Gastrocnemius medialis (tissue), 4 donors: ENCODE data around the gene CASS4. TPM values are rescaled to one million over a fixed set of nuclear protein-coding genes. Genes with fewer than 3 reads are reported as not detected.

Source experiments
- ATAC-seq, 2 donors: fragments of 150-250 bp; one replicate each; pipeline ENCODE4 v1.9.1; 2016
- DNase-seq, 2 donors: peaks; one replicate each; pipeline ENCODE4 v3.0.0-alpha.2; 2019
- H3K27ac ChIP-seq, 4 donors: fragments of 200-600 bp; sonication (generic); 1 replicate in 1 of 4; 2 replicates in 3 of 4; pipeline ENCODE4 v1.5.1; 2016 to 2018; ENCODE audit warnings: mild to moderate bottlenecking in 2 of 4, moderate library complexity in 1 of 4
- H3K27me3 ChIP-seq, 3 donors: fragments of 200-600 bp; sonication (generic) in 2 of 3; 1 replicate in 1 of 3; 2 replicates in 2 of 3; pipeline versions ENCODE4 v1.5.1 to v1.6.0; 2016 to 2019; ENCODE audit warnings: mild to moderate bottlenecking in 1 of 3, moderate library complexity in 1 of 3
- H3K36me3 ChIP-seq, 2 donors: fragments of 200-600 bp; sonication (generic) in 1 of 2; one replicate each; pipeline ENCODE4 v1.5.1; 2017 to 2018
- H3K4me1 ChIP-seq, 2 donors: fragments of 200-600 bp; sonication (generic) in 1 of 2; one replicate each; pipeline ENCODE4 v1.5.1; 2016 to 2017; ENCODE audit warnings: mild to moderate bottlenecking in 2 of 2
- H3K4me3 ChIP-seq, 4 donors: fragments of 200-600 bp; sonication (generic) in 3 of 4; 1 replicate in 1 of 4; 2 replicates in 3 of 4; pipeline ENCODE4 v1.5.1; 2016 to 2019; ENCODE audit warnings: mild to moderate bottlenecking in 2 of 4
- H3K9me3 ChIP-seq, 3 donors: fragments of 200-600 bp; sonication (generic) in 2 of 3; 1 replicate in 1 of 3; 2 replicates in 2 of 3; pipeline ENCODE4 v1.5.1; 2016 to 2019
- CTCF ChIP-seq, 5 experiments: fragments of 450-650 bp in 3 of 5; fragments of 200-600 bp in 2 of 5; sonication (generic) in 2 of 5; IDR thresholded peaks in 4 of 5; conservative IDR thresholded peaks in 1 of 5; 1 replicate in 4 of 5; 2 replicates in 1 of 5; pipeline ENCODE4 v1.5.1; 2016 to 2019; ENCODE audit warnings: antibody characterized with exemption in 5 of 5, mild to moderate bottlenecking in 3 of 5, moderate library complexity in 3 of 5
- POLR2A ChIP-seq, 2 donors: fragments of 450-650 bp; IDR thresholded peaks; one replicate each; pipeline ENCODE4 v1.6.1; 2017; ENCODE audit warnings: antibody characterized with exemption in 2 of 2, mild to moderate bottlenecking in 2 of 2, moderate library complexity in 2 of 2
- in situ Hi-C, 4 donors: fragments of 200-750 bp; cut with MboI; loops; one replicate each; pipeline versions ENCODE4 v1.15.0 to v1.8.0; 2017; ENCODE audit warnings: low sequenced_read_pairs in 4 of 4
- intact Hi-C: fragments of 100-400 bp; cut with DNase I; formaldehyde crosslinking; loops from one replicate; pipeline ENCODE4 v1.15.1; 2023; ENCODE audit warnings: low total_unique reads
- total RNA-seq, 4 donors: library from RNA; depleted of rRNA; stranded (reverse); fragments of >200 nt; gene quantifications; one replicate each; pipeline versions ENCODE4 v1.1.0 to v1.2.3, GENCODE V29; 2016

Gene CASS4
- total RNA-seq, 4 donors from 2014 or later, result 0.36 to 0.86 (median 0.72) TPM; not detected in 1

- H3K27me3 ChIP-seq, result no peaks in the 10 kb centered on the region
- in situ Hi-C loops, result no loop called here
- H3K9me3 ChIP-seq, result no peaks in the 10 kb centered on the region
- peaks cover 0 to 24% of the 10 kb centered on the region in 2 donors for H3K36me3 ChIP-seq
- TF ChIP-seq POLR2A (IDR thresholded peaks at IDR 0.05), result no peak
- no peak for TF ChIP-seq CTCF (IDR thresholded peaks at IDR 0.05 in 4 of 5, conservative IDR thresholded peaks at IDR 0.05 in 1 of 5)
- intact Hi-C loops, result no loop called here
- no peak for DNase-seq
- no peaks in the 10 kb centered on the region for H3K4me1 ChIP-seq
- no peak for ATAC-seq
- no peak overlapping the region for H3K27ac ChIP-seq
- no peak overlapping the region for H3K4me3 ChIP-seq
These were observed 42.9 kb upstream of the CASS4 start for GRCh38 chr20:56369179-56369578.

GRCh38 chr20:56371977-56372376 lies 40.1 kb upstream of the CASS4 start:
- H3K27me3 ChIP-seq, result no peaks in the 10 kb centered on the region
- TF ChIP-seq CTCF (IDR thresholded peaks at IDR 0.05 in 4 of 5, conservative IDR thresholded peaks at IDR 0.05 in 1 of 5) (no peak), POLR2A (IDR thresholded peaks at IDR 0.05) (no peak)
- DNase-seq (no peak), ATAC-seq (no peak)
- no peaks in the 10 kb centered on the region for H3K9me3 ChIP-seq
- H3K27ac ChIP-seq, result no peak overlapping the region
- peaks cover 0 to 4% of the 10 kb centered on the region in 2 donors for H3K36me3 ChIP-seq
- H3K4me1 ChIP-seq, result no peaks in the 10 kb centered on the region
- no peak overlapping the region for H3K4me3 ChIP-seq
- in situ Hi-C loops, result no loop called here
- intact Hi-C loops, result no loop called here

- intact Hi-C loops (no loop called here), in situ Hi-C loops (no loop called here)
- Histone ChIP-seq H3K36me3 (no peaks in the 10 kb centered on the region), H3K4me1 (no peaks in the 10 kb centered on the region), H3K27ac (no peak overlapping the region), H3K27me3 (no peaks in the 10 kb centered on the region), H3K4me3 (no peak overlapping the region), H3K9me3 (no peaks in the 10 kb centered on the region)
- TF ChIP-seq CTCF (IDR thresholded peaks at IDR 0.05 in 4 of 5, conservative IDR thresholded peaks at IDR 0.05 in 1 of 5) (no peak), POLR2A (IDR thresholded peaks at IDR 0.05) (no peak)
- DNase-seq (no peak), ATAC-seq (no peak)
These were observed 39.2 kb upstream of the CASS4 start for GRCh38 chr20:56372850-56373249.

- H3K4me1 ChIP-seq, result no peaks in the 10 kb centered on the region
- no peaks in the 10 kb centered on the region for H3K36me3 ChIP-seq
- TF ChIP-seq POLR2A (IDR thresholded peaks at IDR 0.05) (no peak), CTCF (IDR thresholded peaks at IDR 0.05 in 4 of 5, conservative IDR thresholded peaks at IDR 0.05 in 1 of 5) (no peak)
- H3K27ac ChIP-seq, result no peak overlapping the region
- H3K4me3 ChIP-seq, result no peak overlapping the region
- intact Hi-C loops, result no loop called here
- ATAC-seq (peak in 1 of 2 donors; percentile 41), DNase-seq (no peak)
- H3K9me3 ChIP-seq, result no peaks in the 10 kb centered on the region
- in situ Hi-C loops, result no loop called here
- no peaks in the 10 kb centered on the region for H3K27me3 ChIP-seq
These were observed 38.1 kb upstream of the CASS4 start for GRCh38 chr20:56373942-56374341.

GRCh38 chr20:56376331-56376730 lies 35.7 kb upstream of the CASS4 start:
- Histone ChIP-seq H3K27ac (no peak overlapping the region), H3K36me3 (no peaks in the 10 kb centered on the region), H3K9me3 (no peaks in the 10 kb centered on the region), H3K4me1 (no peaks in the 10 kb centered on the region), H3K4me3 (no peak overlapping the region), H3K27me3 (no peaks in the 10 kb centered on the region)
- in situ Hi-C loops, result loop anchor here in 1 of 4 donors (25.0 kb wide), 1 partner anchor 1336 kb away; the partner anchor contains the start of gene PMEPA1
- ATAC-seq, result no peak
- no peak for TF ChIP-seq CTCF (IDR thresholded peaks at IDR 0.05 in 4 of 5, conservative IDR thresholded peaks at IDR 0.05 in 1 of 5)
- TF ChIP-seq POLR2A (IDR thresholded peaks at IDR 0.05), result no peak
- no peak for DNase-seq
- intact Hi-C loops, result no loop called here
